ENCODE results near the gene NAPEPLD.

GRCh38 chr7:103073989-103074518, 74.8 kb downstream of the NAPEPLD start:
- TF ChIP-seq POLR2AphosphoS5 (IDR thresholded peaks at IDR 0.05) (no peak), CTCF (IDR thresholded peaks at IDR 0.05) (no peak)
